Activated T-helper 2 cell treated with anti-CD3 and anti-CD28 coated beads, Interferon-gamma antibody, Interleukin-2, Interleukin-4, amounts not matched to agents 10 μg/mL and 5 μg/mL and 100 μg/mL, durations not matched to agents 14 hours and 24 hours and 36 hours (primary cell): ENCODE measurements around the gene CATSPER1. TPM values are rescaled to one million over a fixed set of nuclear protein-coding genes. Genes with fewer than 3 reads are reported as not detected.

Source experiments
- DNase-seq: peaks from one replicate; pipeline ENCODE4 v3.0.0; 2021; ENCODE audit warnings: low spot score
- H3K27ac Mint-ChIP-seq: one replicate; pipeline ENCODE4 v1.8.0; 2021; ENCODE audit warnings: mixed read lengths
- H3K27me3 Mint-ChIP-seq: one replicate; pipeline ENCODE4 v1.8.0; 2021; ENCODE audit warnings: low read depth, mixed read lengths
- H3K36me3 Mint-ChIP-seq: one replicate; pipeline ENCODE4 v1.8.0; 2021; ENCODE audit warnings: low read depth, mixed read lengths
- H3K4me1 Mint-ChIP-seq: one replicate; pipeline ENCODE4 v1.8.0; 2021; ENCODE audit warnings: low read depth, mixed read lengths
- H3K4me3 Mint-ChIP-seq: one replicate; pipeline ENCODE4 v1.8.0; 2021; ENCODE audit warnings: low read depth, mild to moderate bottlenecking, moderate library complexity, mixed read lengths
- H3K9me3 Mint-ChIP-seq: one replicate; pipeline ENCODE4 v1.8.0; 2021; ENCODE audit warnings: mixed read lengths
- intact Hi-C: fragments of 100-400 bp; cut with micrococcal nuclease; formaldehyde crosslinking; loops from one replicate; pipeline ENCODE4 v1.15.1; 2023
- total RNA-seq: library from RNA; stranded (reverse); gene quantifications from 2 replicates; pipeline ENCODE4 v1.2.3, GENCODE V29; 2022

CATSPER1 gene
- 0.46 and 0.78 TPM in 2 replicates for total RNA-seq

DNA sequence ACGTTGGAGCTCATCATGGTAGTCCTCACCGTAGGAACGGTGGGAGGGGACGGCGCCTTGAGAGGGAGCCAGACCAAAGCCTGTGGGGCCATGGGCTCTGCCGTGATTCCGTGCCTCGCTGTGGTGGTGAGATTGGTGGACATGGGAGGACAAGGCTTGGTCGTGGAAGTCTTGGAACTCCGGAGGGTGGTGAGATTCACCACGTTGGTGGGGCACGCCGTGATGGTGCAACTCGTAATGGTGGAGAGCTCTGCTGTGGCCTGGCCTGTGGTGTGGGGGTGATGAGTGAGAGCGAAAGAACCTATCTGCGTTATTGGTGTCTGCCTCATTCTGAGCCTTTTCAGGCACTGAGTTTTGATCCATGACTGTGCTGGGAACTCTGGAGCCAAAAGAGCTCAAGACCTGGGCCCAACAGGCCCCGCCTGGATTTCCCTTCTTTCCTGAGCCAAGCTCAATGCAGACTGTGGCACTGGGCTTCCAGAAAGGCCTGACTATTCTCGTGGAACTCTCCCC lies at the start of gene CATSPER1:
TSS of gene CATSPER1 (minus strand) at position 463 of the 513 bp plus-strand sequence. CDS start at position 363, 100 bp downstream.
- no peak for DNase-seq
- H3K27me3 Mint-ChIP-seq, result peaks cover 7% of the 10 kb centered on the region
- intact Hi-C loops, result no loop called here
- no peaks in the 10 kb centered on the region for H3K9me3 Mint-ChIP-seq
- H3K4me1 Mint-ChIP-seq, result peaks cover 10% of the 10 kb centered on the region
- H3K27ac Mint-ChIP-seq, result no peak within 1 kb of the TSS
- no peak within 1 kb of the TSS for H3K4me3 Mint-ChIP-seq
- no peaks in the 10 kb centered on the region for H3K36me3 Mint-ChIP-seq

DNA sequence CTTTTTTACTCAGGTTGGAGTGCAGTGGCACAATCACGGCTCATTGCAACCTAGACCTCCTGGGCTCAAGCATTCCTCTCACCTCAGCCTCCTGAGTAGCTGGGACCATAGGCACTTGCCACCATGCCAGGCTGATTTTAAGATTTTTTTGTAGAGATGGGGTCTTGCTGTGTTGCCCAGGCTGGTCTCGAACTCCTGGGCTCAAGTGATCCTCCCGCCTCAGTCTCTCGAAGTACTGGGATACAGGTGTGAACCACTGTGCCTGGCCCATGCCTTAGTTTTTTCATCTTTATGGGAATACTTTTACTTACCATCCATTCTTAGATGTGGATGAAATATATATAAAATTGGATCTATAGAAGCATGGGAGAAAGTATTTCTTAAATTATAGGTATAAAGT lies 49.0 kb upstream of the CATSPER1 start:
- Mint-ChIP-seq H3K9me3 (no peaks in the 10 kb centered on the region), H3K4me3 (no peak overlapping the region), H3K36me3 (peaks cover 68% of the 10 kb centered on the region), H3K27me3 (no peaks in the 10 kb centered on the region), H3K27ac (no peak overlapping the region), H3K4me1 (peaks cover 53% of the 10 kb centered on the region)
- intact Hi-C loops, result no loop called here
- no peak for DNase-seq

DNA sequence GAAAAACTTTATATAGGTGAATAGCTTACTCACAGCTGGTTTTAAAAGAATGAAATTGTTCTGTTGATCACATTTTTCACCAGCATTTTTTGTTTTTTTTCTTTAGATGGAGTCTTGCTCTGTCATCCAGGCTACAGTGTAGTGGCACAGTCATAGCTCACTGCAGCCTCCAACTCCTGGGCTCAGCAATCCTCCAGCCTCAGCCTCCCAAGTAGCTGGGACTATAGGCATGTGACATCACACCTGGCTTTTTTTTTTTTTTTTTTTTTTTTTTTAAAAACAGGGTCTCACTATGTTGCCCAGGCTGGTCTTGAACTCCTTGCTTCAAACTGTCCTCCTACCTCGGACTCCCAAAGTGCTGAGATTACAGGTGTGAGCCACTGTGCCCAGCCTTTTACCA lies 47.4 kb upstream of the CATSPER1 start:
- intact Hi-C loops, result loop anchor here (5.0 kb wide), 1 partner anchor 34 kb away; no protein-coding TSS in a partner anchor
- DNase-seq, result no peak
- Mint-ChIP-seq H3K4me1 (peaks cover 48% of the 10 kb centered on the region), H3K27me3 (no peaks in the 10 kb centered on the region), H3K27ac (no peak overlapping the region), H3K4me3 (no peak overlapping the region), H3K9me3 (no peaks in the 10 kb centered on the region), H3K36me3 (peaks cover 66% of the 10 kb centered on the region)

DNA sequence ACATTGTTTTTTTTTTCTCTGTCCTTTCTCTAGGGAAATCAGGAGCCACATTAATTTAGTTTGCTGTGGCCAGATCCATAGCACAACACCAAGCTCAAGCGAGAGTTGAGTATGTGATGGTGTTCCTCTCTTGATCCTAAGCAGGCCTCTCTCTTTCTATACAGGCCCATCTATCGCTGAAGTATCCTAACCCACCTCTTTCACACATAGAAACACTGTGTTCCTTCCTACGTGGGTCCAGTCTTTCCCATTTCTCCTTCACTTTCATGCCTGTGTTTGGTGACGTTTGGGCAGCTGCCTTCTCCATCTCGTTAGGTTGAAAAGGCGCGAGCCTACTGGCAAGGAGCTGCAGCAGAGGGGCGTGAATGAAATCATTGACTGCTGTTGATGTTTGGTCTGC lies 46.2 kb upstream of the CATSPER1 start:
- H3K27ac Mint-ChIP-seq, result peak overlapping the region; percentile 89
- peaks cover 48% of the 10 kb centered on the region for H3K4me1 Mint-ChIP-seq
- H3K36me3 Mint-ChIP-seq, result peaks cover 67% of the 10 kb centered on the region
- peak overlapping the region; percentile 84 for H3K4me3 Mint-ChIP-seq
- DNase-seq, result no peak
- no peaks in the 10 kb centered on the region for H3K9me3 Mint-ChIP-seq
- intact Hi-C loops, result loop anchor here (5.0 kb wide), 1 partner anchor 35 kb away; no protein-coding TSS in a partner anchor
- no peaks in the 10 kb centered on the region for H3K27me3 Mint-ChIP-seq

DNA sequence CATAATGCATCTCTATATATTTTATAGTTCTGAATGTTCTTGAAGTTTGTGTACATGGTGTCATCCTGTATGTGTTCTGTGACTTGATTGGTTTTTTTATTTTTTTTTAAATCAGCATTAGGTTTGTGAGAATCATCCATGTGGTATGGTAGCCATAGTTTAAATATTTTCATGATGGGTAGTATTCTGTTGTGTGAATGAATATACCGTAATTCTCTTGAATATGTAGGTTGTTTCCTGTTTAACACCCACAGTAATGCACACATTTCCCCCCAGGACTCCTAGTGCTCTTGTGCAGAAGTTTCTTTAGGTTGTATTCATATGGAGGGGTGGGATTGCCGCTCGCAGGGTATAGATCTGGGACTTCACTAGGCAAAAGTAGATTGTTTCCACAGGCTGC lies 45.8 kb upstream of the CATSPER1 start:
- peak overlapping the region; percentile 89 for H3K27ac Mint-ChIP-seq
- no peak for DNase-seq
- intact Hi-C loops, result loop anchor here (5.0 kb wide), 1 partner anchor 35 kb away; no protein-coding TSS in a partner anchor
- peaks cover 68% of the 10 kb centered on the region for H3K36me3 Mint-ChIP-seq
- peaks cover 49% of the 10 kb centered on the region for H3K4me1 Mint-ChIP-seq
- H3K9me3 Mint-ChIP-seq, result no peaks in the 10 kb centered on the region
- H3K4me3 Mint-ChIP-seq, result peak overlapping the region; percentile 84
- H3K27me3 Mint-ChIP-seq, result no peaks in the 10 kb centered on the region

DNA sequence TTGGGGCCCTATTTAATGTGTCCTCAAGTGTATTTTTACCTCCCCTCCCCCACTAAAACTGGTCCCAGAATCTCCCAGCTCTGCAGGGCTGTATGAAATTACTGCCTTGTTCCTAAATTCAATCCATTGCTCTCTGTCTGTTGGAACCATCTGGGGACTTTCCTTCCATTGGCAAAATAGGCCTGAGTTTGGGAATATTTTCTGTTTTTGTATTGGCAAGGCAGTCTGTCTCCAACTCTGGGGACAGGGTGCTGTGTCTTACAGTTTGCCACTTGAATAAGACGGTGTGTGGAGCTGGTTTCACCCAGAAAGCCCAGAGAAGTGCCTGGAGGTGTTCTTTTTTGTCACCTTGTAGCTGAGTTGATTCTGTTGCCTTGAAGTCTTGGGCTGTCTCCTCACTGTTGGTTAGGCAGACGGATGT lies 45.1 kb upstream of the CATSPER1 start:
- Mint-ChIP-seq H3K36me3 (peaks cover 70% of the 10 kb centered on the region), H3K4me3 (peak overlapping the region; percentile 84), H3K27me3 (no peaks in the 10 kb centered on the region), H3K9me3 (no peaks in the 10 kb centered on the region), H3K27ac (peak overlapping the region; percentile 89), H3K4me1 (peaks cover 54% of the 10 kb centered on the region)
- intact Hi-C loops, result loop anchor here (1.0 to 5.0 kb wide), 3 partner anchors 9 to 63 kb away; no protein-coding TSS in a partner anchor
- DNase-seq, result no peak

DNA sequence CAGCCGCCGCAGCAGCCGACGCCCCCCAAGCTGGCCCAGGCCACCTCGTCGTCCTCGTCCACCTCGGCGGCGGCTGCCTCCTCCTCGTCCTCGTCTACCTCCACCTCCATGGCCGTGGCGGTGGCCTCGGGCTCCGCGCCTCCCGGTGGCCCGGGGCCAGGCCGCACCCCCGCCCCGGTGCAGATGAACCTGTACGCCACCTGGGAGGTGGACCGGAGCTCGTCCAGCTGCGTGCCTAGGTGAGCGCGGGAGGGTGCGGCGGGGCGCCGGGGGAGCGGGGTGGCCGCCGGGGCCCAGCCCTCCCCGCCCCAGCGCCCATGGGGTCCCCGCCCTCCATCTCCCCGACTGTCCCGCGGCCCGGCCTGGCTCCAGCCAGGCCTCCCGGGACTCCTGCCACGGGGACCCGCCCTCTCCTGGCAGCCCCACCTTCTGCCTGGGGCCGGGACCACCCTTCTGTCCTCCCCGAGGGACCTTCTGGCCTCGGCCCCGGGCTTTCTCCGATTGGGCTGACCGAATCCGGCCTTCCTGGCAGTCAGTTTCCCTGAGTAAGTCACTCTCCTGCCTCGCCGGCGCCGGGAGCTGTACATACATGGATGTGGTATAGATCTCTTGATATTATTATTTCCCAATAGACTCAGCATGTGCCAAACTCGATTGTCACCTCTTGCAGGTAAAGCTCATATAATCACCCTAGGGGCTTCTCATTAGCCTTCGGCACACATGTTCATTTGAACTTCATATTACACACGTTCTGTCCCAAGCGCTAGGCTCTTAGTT lies 44.5 kb upstream of the CATSPER1 start:
- peak overlapping the region; percentile 89 for H3K27ac Mint-ChIP-seq
- intact Hi-C loops, result loop anchor here (1.0 to 5.0 kb wide), 3 partner anchors 10 to 64 kb away; no protein-coding TSS in a partner anchor

DNA sequence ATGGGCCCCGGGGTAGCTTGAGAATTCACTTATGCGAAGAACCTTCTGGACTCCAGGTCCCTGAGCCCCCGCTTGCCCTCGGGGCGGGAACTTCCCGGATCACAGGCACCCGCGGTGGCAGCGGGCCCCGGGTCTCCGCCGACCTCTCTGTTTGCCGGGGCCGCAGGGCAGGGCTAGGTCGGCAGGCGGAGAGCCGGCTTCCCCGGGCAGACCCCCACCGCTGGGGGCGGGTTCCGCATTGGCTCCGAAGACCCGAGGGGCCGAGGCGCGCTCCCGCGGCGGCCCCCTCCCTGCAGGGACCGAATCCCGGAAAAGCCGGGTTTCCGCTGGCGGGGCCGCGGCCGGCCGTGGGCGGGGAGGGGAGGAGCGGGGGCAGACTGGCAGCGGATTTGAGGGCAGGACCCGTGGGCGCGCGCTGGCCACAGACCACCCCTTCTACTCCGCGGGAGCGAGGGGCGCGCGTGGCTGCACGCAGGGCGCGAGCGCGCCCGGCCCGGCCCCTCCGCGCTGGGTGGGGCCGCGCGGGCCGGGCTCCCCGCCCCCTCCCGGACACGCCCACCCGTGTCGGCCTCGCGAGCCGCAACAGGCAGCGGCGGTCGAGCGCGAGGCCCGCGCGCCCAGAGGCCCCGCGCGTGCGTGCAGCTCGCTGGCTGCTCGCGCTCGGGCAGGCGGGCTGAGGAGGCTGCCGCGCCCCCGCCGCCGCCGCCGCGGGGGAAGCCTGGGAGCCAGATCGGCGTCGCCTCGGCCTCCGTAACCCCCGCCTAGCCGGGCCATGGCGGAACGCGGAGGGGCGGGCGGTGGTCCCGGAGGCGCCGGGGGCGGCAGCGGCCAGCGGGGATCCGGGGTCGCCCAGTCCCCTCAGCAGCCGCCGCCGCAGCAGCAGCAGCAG lies 43.7 kb upstream of the CATSPER1 start, which contains the start of gene PACS1:
TSS of gene PACS1 (plus strand) at position 558 of the 889 bp plus-strand sequence. CDS start at position 773, 215 bp downstream.
- Mint-ChIP-seq H3K27ac (peak within 1 kb of the TSS; percentile 91), H3K27me3 (no peaks in the 10 kb centered on the region), H3K4me1 (peaks cover 60% of the 10 kb centered on the region), H3K9me3 (no peaks in the 10 kb centered on the region), H3K4me3 (peak within 1 kb of the TSS; percentile 84), H3K36me3 (peaks cover 75% of the 10 kb centered on the region)
- intact Hi-C loops, result loop anchor here (1.0 to 5.0 kb wide), 3 partner anchors 18 to 56 kb away; partner anchors contain the start of gene SF3B2
- peak; percentile 74 for DNase-seq

More for the DNA sequence above, 44.5 kb upstream of the CATSPER1 start:
- peak overlapping the region; percentile 84 for H3K4me3 Mint-ChIP-seq
- peaks cover 57% of the 10 kb centered on the region for H3K4me1 Mint-ChIP-seq
- H3K36me3 Mint-ChIP-seq, result peaks cover 69% of the 10 kb centered on the region
- no peaks in the 10 kb centered on the region for H3K9me3 Mint-ChIP-seq
- no peak for DNase-seq
- no peaks in the 10 kb centered on the region for H3K27me3 Mint-ChIP-seq

DNA sequence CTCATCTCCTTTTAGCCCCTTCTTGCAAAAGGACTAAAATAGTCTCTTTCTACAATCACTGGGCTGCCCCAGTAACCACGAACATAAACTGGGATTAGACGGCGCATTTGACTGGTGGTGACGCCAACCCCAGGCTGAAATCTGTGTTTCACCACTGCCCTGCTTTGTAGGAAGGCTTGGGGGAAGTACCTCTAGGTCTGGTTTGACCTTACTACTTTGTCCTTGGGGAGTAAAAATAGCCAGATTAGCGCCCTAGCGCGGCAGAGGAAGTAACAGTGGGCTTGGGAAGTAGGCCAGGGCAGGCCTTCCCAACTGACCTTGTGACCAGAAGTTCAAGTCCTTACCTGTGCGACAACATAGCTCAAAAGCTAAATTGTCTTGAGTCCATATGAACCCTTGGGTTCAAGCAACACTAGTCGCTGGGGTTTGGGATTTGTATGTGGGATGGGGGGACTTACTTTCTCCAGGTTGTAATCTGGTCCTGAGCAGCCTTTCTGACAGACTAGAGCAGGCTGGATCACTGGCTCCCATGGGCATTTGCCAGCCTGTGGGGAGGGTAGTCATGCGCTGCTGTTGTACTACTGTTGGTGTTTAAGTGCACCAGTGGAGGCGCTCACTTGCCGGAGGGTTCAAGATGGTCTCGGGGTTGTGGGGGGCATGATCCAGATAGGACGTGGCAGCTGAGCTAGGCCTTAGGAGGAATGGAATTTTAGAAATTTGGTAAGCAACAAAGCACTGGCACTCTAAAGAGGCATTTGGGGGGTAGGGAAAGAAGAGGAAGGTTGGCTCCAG lies 42.8 kb upstream of the CATSPER1 start:
- Mint-ChIP-seq H3K36me3 (peaks cover 78% of the 10 kb centered on the region), H3K4me1 (peaks cover 57% of the 10 kb centered on the region), H3K27ac (peak overlapping the region; percentile 91), H3K9me3 (no peaks in the 10 kb centered on the region), H3K4me3 (peak overlapping the region; percentile 79), H3K27me3 (no peaks in the 10 kb centered on the region)
- intact Hi-C loops, result loop anchor here (1.0 kb wide), 2 partner anchors 17 to 57 kb away; partner anchors contain the start of gene SF3B2
- no peak for DNase-seq

DNA sequence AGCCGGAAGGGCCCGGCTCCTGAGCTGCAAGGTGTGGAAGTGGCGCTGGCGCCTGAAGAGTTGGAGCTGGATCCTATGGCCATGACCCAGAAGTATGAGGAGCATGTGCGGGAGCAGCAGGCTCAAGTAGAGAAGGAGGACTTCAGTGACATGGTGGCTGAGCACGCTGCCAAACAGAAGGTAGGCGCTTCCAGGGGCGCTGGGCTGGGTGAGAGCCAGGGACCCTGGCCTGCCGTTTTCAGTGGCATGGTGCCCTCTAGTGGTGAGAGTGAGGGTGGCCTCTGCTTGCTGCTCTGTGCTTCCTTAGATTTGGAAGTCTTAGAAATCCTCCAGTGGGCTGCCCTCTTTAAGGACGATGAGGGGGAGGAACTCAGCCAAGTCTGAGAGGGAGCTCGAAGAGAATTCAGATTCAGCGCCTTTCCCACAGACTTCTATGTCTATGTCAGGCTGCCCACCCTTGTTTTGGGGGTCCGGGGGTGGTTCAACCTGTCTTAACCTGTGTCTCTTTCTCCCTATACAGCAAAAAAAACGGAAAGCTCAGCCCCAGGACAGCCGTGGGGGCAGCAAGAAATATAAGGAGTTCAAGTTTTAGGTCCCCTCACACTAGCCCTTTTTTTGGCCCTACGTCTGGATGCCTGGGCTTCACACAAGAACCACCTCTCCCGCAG lies 42.0 kb upstream of the CATSPER1 start:
- peaks cover 81% of the 10 kb centered on the region for H3K36me3 Mint-ChIP-seq
- intact Hi-C loops, result no loop called here
- no peaks in the 10 kb centered on the region for H3K27me3 Mint-ChIP-seq
- DNase-seq, result peak; percentile 64
- H3K4me3 Mint-ChIP-seq, result peak overlapping the region; percentile 55
- peak overlapping the region; percentile 91 for H3K27ac Mint-ChIP-seq
- no peaks in the 10 kb centered on the region for H3K9me3 Mint-ChIP-seq
- peaks cover 63% of the 10 kb centered on the region for H3K4me1 Mint-ChIP-seq

DNA sequence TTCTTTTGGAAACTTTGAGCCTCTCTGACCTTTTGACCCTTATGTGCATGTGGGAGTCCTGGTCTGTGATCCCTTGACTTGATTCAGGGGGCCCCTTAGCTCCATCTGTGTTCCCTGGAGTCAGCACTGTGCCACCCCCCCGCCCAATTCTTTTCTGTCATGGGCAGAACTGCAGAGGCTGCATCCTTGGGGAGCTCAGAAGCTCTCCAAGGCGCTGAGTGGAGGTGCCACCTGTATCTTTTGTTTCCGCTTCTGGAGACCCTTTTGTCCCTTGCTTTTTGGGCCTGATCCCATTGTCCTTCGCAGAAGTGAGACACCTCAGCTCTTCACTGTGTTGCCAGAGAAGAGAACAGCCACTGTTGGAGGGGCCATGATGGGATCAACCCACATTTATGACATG lies 41.4 kb upstream of the CATSPER1 start:
- DNase-seq, result no peak
- H3K4me3 Mint-ChIP-seq, result no peak overlapping the region
- no peaks in the 10 kb centered on the region for H3K27me3 Mint-ChIP-seq
- H3K9me3 Mint-ChIP-seq, result no peaks in the 10 kb centered on the region
- peaks cover 81% of the 10 kb centered on the region for H3K36me3 Mint-ChIP-seq
- peak overlapping the region; percentile 30 for H3K27ac Mint-ChIP-seq
- intact Hi-C loops, result no loop called here
- peaks cover 63% of the 10 kb centered on the region for H3K4me1 Mint-ChIP-seq
